Breast epithelium (tissue), 4 donors: Measurements from ENCODE around the gene BIK. TPM values are rescaled to one million over a fixed set of nuclear protein-coding genes. Genes with fewer than 3 reads are reported as not detected.

Experiments used
- DNase-seq, 2 donors: peaks; one replicate each; pipeline ENCODE4 v3.0.0-alpha.2; 2019; ENCODE audit warnings: low spot score in 2 of 2
- H3K27ac ChIP-seq, 2 donors: fragments of 200-600 bp; sonication (generic) in 1 of 2; one replicate each; pipeline ENCODE4 v1.5.1; 2016 to 2019; ENCODE audit warnings: mild to moderate bottlenecking in 1 of 2
- H3K27me3 ChIP-seq, 2 donors: fragments of 200-600 bp; sonication (generic) in 1 of 2; one replicate each; pipeline versions ENCODE4 v1.5.1 to v1.6.0; 2017 to 2019; ENCODE audit warnings: control low read depth in 1 of 2, mild to moderate bottlenecking in 1 of 2
- H3K36me3 ChIP-seq: fragments of 200-600 bp; one replicate; pipeline ENCODE4 v1.5.1; 2019
- H3K4me1 ChIP-seq, 2 donors: fragments of 200-600 bp; sonication (generic); one replicate each; pipeline ENCODE4 v1.5.1; 2016 to 2019; ENCODE audit warnings: control low read depth in 1 of 2
- H3K4me3 ChIP-seq, 3 donors: fragments of 200-600 bp; sonication (generic); 1 replicate in 2 of 3; 2 replicates in 1 of 3; pipeline ENCODE4 v1.5.1; 2016 to 2019; ENCODE audit warnings: mild to moderate bottlenecking in 3 of 3, moderate library complexity in 2 of 3
- H3K9me3 ChIP-seq, 2 donors: fragments of 200-600 bp; sonication (generic) in 1 of 2; one replicate each; pipeline ENCODE4 v1.5.1; 2016 to 2019; ENCODE audit warnings: control low read depth in 1 of 2
- POLR2A ChIP-seq: fragments of 450-650 bp; IDR thresholded peaks from one replicate; pipeline ENCODE4 v1.6.1; 2016; ENCODE audit warnings: antibody characterized with exemption, mild to moderate bottlenecking, moderate library complexity
- POLR2AphosphoS5 ChIP-seq, 3 donors: sonication (generic); formaldehyde crosslinking; IDR thresholded peaks; one replicate each; pipeline ENCODE4 v1.6.1; 2017; ENCODE audit warnings: antibody characterized with exemption in 3 of 3
- intact Hi-C: fragments of 100-400 bp; cut with DNase I; formaldehyde crosslinking; loops from one replicate; pipeline ENCODE4 v1.15.1; 2023; ENCODE audit warnings: low total_unique reads
- total RNA-seq, 3 donors: library from RNA; depleted of rRNA; stranded (reverse); fragments of >200 nt; gene quantifications; one replicate each; pipeline ENCODE4 v1.1.0, GENCODE V29; 2016
- TF ChIP-seq, protein P1 (sequence below), 3 donors: fragments of 450-650 bp; IDR thresholded peaks; one replicate each; pipeline ENCODE4 v1.5.1; 2016 to 2017; ENCODE audit warnings: antibody characterized with exemption in 3 of 3, mild to moderate bottlenecking in 3 of 3, moderate library complexity in 3 of 3

Gene BIK
- total RNA-seq, 3 donors from 2014 or later: 22.6 to 25.0 TPM; not detected in 1

- Histone ChIP-seq H3K9me3 (no peaks in the 10 kb centered on the region), H3K27me3 (no peaks in the 10 kb centered on the region), H3K4me3 (no peak overlapping the region), H3K4me1 (no peaks in the 10 kb centered on the region), H3K27ac (no peak overlapping the region), H3K36me3 (no peaks in the 10 kb centered on the region)
- no peak for TF ChIP-seq POLR2AphosphoS5 (IDR thresholded peaks at IDR 0.05)
- no peak for TF ChIP-seq POLR2A
- TF ChIP-seq, protein P1, sequence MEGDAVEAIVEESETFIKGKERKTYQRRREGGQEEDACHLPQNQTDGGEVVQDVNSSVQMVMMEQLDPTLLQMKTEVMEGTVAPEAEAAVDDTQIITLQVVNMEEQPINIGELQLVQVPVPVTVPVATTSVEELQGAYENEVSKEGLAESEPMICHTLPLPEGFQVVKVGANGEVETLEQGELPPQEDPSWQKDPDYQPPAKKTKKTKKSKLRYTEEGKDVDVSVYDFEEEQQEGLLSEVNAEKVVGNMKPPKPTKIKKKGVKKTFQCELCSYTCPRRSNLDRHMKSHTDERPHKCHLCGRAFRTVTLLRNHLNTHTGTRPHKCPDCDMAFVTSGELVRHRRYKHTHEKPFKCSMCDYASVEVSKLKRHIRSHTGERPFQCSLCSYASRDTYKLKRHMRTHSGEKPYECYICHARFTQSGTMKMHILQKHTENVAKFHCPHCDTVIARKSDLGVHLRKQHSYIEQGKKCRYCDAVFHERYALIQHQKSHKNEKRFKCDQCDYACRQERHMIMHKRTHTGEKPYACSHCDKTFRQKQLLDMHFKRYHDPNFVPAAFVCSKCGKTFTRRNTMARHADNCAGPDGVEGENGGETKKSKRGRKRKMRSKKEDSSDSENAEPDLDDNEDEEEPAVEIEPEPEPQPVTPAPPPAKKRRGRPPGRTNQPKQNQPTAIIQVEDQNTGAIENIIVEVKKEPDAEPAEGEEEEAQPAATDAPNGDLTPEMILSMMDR (IDR thresholded peaks at IDR 0.05): no peak
- DNase-seq: no peak
- intact Hi-C loops: no loop called here
Observed at GRCh38 chr22:43147821-43148220, 37.3 kb downstream of the BIK start.

GRCh38 chr22:43148581-43148980 is 38.0 kb downstream of the BIK start:
- Histone ChIP-seq H3K4me3 (no peak overlapping the region), H3K36me3 (no peaks in the 10 kb centered on the region), H3K27ac (no peak overlapping the region), H3K27me3 (no peaks in the 10 kb centered on the region), H3K4me1 (no peaks in the 10 kb centered on the region), H3K9me3 (no peaks in the 10 kb centered on the region)
- intact Hi-C loops: no loop called here
- TF ChIP-seq, protein P1 (IDR thresholded peaks at IDR 0.05): no peak
- TF ChIP-seq POLR2AphosphoS5 (IDR thresholded peaks at IDR 0.05): no peak
- TF ChIP-seq POLR2A: no peak
- no peak for DNase-seq

- Histone ChIP-seq H3K9me3 (no peaks in the 10 kb centered on the region), H3K4me1 (no peaks in the 10 kb centered on the region), H3K4me3 (peak overlapping the region; percentile 88 to 93 (median 89)), H3K36me3 (no peaks in the 10 kb centered on the region), H3K27me3 (no peaks in the 10 kb centered on the region), H3K27ac (peak overlapping the region; percentile 80 to 93)
- intact Hi-C loops: loop anchor here (10.0 kb wide), 1 partner anchor 1214 kb away; no protein-coding TSS in a partner anchor
- no peak for TF ChIP-seq POLR2A
- no peak for TF ChIP-seq POLR2AphosphoS5 (IDR thresholded peaks at IDR 0.05)
- TF ChIP-seq, protein P1 (IDR thresholded peaks at IDR 0.05): no peak
- DNase-seq: no peak
Observed at GRCh38 chr22:43150731-43151206, 40.2 kb downstream of the BIK start.

- Histone ChIP-seq H3K27me3 (no peaks in the 10 kb centered on the region), H3K4me3 (peak within 1 kb of the TSS; percentile 88 to 93 (median 89)), H3K9me3 (no peaks in the 10 kb centered on the region), H3K36me3 (no peaks in the 10 kb centered on the region), H3K4me1 (no peaks in the 10 kb centered on the region), H3K27ac (peak within 1 kb of the TSS; percentile 80 to 93)
- TF ChIP-seq, protein P1 (IDR thresholded peaks at IDR 0.05): no peak
- TF ChIP-seq POLR2AphosphoS5 (IDR thresholded peaks at IDR 0.05): no peak
- TF ChIP-seq POLR2A: no peak
- peak; percentile 62 to 78 for DNase-seq
- intact Hi-C loops: loop anchor here (10.0 kb wide), 1 partner anchor 1213 kb away; no protein-coding TSS in a partner anchor
Observed at GRCh38 chr22:43151251-43152002, 40.9 kb downstream of the BIK start, which contains the start of gene TSPO. TSPO (plus strand) TSS chr22:43151559; CDS start chr22:43159239, 7,680 bp downstream.

DNA sequence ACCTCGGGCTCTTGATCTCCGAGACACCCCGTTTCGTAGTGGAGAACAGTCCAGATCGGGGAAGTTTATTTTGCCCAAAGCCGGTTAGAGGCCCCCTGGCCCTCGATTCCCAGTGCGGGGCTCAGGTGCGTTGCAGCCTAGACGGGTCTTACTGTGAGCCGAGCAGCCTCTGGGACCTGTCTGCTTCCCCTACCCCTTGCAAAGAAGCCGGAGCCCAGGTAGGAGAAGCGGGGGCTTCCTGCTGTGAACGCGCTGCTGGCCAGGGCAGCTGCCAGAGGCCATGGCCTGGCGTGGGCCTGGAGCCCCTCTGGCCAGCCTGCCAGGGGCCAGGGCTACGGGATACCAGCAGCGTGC is 41.4 kb downstream of the BIK start:
- Histone ChIP-seq H3K36me3 (no peaks in the 10 kb centered on the region), H3K4me1 (no peaks in the 10 kb centered on the region), H3K9me3 (no peaks in the 10 kb centered on the region), H3K27ac (peak overlapping the region; percentile 80 to 93), H3K27me3 (no peaks in the 10 kb centered on the region), H3K4me3 (peak overlapping the region; percentile 88 to 93 (median 89))
- no peak for TF ChIP-seq POLR2AphosphoS5 (IDR thresholded peaks at IDR 0.05)
- TF ChIP-seq, protein P1 (IDR thresholded peaks at IDR 0.05): no peak
- TF ChIP-seq POLR2A: no peak
- DNase-seq: no peak
- intact Hi-C loops: loop anchor here (10.0 kb wide), 1 partner anchor 1213 kb away; no protein-coding TSS in a partner anchor
